ENCODE measurements around the gene EEIG2.

The EEIG2 gene

GRCh38 chr1:108590441-108590840 is 30.5 kb downstream of the EEIG2 start:
- no peaks in the 10 kb centered on the region for H3K36me3 ChIP-seq (ENCODE audit: insufficient read depth, low read depth, low read length)
- H3K4me1 ChIP-seq (ENCODE audit: insufficient read depth, low read length) = peaks cover 6% of the 10 kb centered on the region; the same call in 1 of the 2 replicates
- no peak overlapping the region for H3K4me3 ChIP-seq (ENCODE audit: low read length)
- no peak overlapping the region for H3K27ac ChIP-seq (ENCODE audit: low read length)
- H3K27me3 ChIP-seq (ENCODE audit: insufficient read depth, low read length) = no peaks in the 10 kb centered on the region
- H3K9me3 ChIP-seq (ENCODE audit: insufficient read depth, low read depth, low read length) = no peaks in the 10 kb centered on the region
- no peak overlapping the region for H3K9ac ChIP-seq (ENCODE audit: low read depth, low read length)

- H3K4me3 ChIP-seq (ENCODE audit: low read length) = no peak overlapping the region
- H3K27ac ChIP-seq (ENCODE audit: low read length) = no peak overlapping the region
- H3K36me3 ChIP-seq (ENCODE audit: insufficient read depth, low read depth, low read length) = no peaks in the 10 kb centered on the region
- H3K9ac ChIP-seq (ENCODE audit: low read depth, low read length) = no peak overlapping the region
- H3K9me3 ChIP-seq (ENCODE audit: insufficient read depth, low read depth, low read length) = no peaks in the 10 kb centered on the region
- peaks cover 6% of the 10 kb centered on the region; the same call in 1 of the 2 replicates for H3K4me1 ChIP-seq (ENCODE audit: insufficient read depth, low read length)
- no peaks in the 10 kb centered on the region for H3K27me3 ChIP-seq (ENCODE audit: insufficient read depth, low read length)
Observed at GRCh38 chr1:108590957-108591356, 31.1 kb downstream of the EEIG2 start.

- Histone ChIP-seq H3K27ac (ENCODE audit: low read length) (no peak overlapping the region), H3K4me3 (ENCODE audit: low read length) (no peak overlapping the region), H3K36me3 (ENCODE audit: insufficient read depth, low read depth, low read length) (no peaks in the 10 kb centered on the region), H3K9me3 (ENCODE audit: insufficient read depth, low read depth, low read length) (no peaks in the 10 kb centered on the region), H3K4me1 (ENCODE audit: insufficient read depth, low read length) (peaks cover 6% of the 10 kb centered on the region; the same call in 1 of the 2 replicates), H3K27me3 (ENCODE audit: insufficient read depth, low read length) (no peaks in the 10 kb centered on the region), H3K9ac (ENCODE audit: low read depth, low read length) (no peak overlapping the region)
Observed at GRCh38 chr1:108591466-108591865, 31.6 kb downstream of the EEIG2 start.

- no peaks in the 10 kb centered on the region for H3K36me3 ChIP-seq (ENCODE audit: insufficient read depth, low read depth, low read length)
- peaks cover 6% of the 10 kb centered on the region; the same call in 1 of the 2 replicates for H3K4me1 ChIP-seq (ENCODE audit: insufficient read depth, low read length)
Observed at GRCh38 chr1:108592030-108592759, 32.3 kb downstream of the EEIG2 start.

GRCh38 chr1:108593448-108593847 is 33.5 kb downstream of the EEIG2 start:
- no peaks in the 10 kb centered on the region for H3K27me3 ChIP-seq (ENCODE audit: insufficient read depth, low read length)
- H3K9me3 ChIP-seq (ENCODE audit: insufficient read depth, low read depth, low read length) = no peaks in the 10 kb centered on the region
- H3K4me1 ChIP-seq (ENCODE audit: insufficient read depth, low read length) = peaks cover 6% of the 10 kb centered on the region; the same call in 1 of the 2 replicates
- no peak overlapping the region for H3K4me3 ChIP-seq (ENCODE audit: low read length)
- no peaks in the 10 kb centered on the region for H3K36me3 ChIP-seq (ENCODE audit: insufficient read depth, low read depth, low read length)
- H3K9ac ChIP-seq (ENCODE audit: low read depth, low read length) = no peak overlapping the region
- H3K27ac ChIP-seq (ENCODE audit: low read length) = no peak overlapping the region

More at GRCh38 chr1:108592030-108592759, 32.3 kb downstream of the EEIG2 start:
- no peaks in the 10 kb centered on the region for H3K9me3 ChIP-seq (ENCODE audit: insufficient read depth, low read depth, low read length)
- H3K27me3 ChIP-seq (ENCODE audit: insufficient read depth, low read length) = no peaks in the 10 kb centered on the region
- no peak overlapping the region for H3K4me3 ChIP-seq (ENCODE audit: low read length)
- H3K9ac ChIP-seq (ENCODE audit: low read depth, low read length) = no peak overlapping the region
- no peak overlapping the region for H3K27ac ChIP-seq (ENCODE audit: low read length)

GRCh38 chr1:108595507-108595906 is 35.6 kb downstream of the EEIG2 start:
- Histone ChIP-seq H3K9ac (ENCODE audit: low read depth, low read length) (no peak overlapping the region), H3K4me1 (ENCODE audit: insufficient read depth, low read length) (no peaks in the 10 kb centered on the region), H3K27me3 (ENCODE audit: insufficient read depth, low read length) (no peaks in the 10 kb centered on the region), H3K36me3 (ENCODE audit: insufficient read depth, low read depth, low read length) (no peaks in the 10 kb centered on the region), H3K9me3 (ENCODE audit: insufficient read depth, low read depth, low read length) (no peaks in the 10 kb centered on the region), H3K27ac (ENCODE audit: low read length) (no peak overlapping the region), H3K4me3 (ENCODE audit: low read length) (no peak overlapping the region)

- Histone ChIP-seq H3K4me1 (ENCODE audit: insufficient read depth, low read length) (no peaks in the 10 kb centered on the region), H3K9ac (ENCODE audit: low read depth, low read length) (no peak overlapping the region), H3K36me3 (ENCODE audit: insufficient read depth, low read depth, low read length) (peaks cover 8% of the 10 kb centered on the region), H3K4me3 (ENCODE audit: low read length) (no peak overlapping the region), H3K9me3 (ENCODE audit: insufficient read depth, low read depth, low read length) (no peaks in the 10 kb centered on the region), H3K27me3 (ENCODE audit: insufficient read depth, low read length) (no peaks in the 10 kb centered on the region), H3K27ac (ENCODE audit: low read length) (no peak overlapping the region)
Observed at GRCh38 chr1:108597041-108597440, 37.1 kb downstream of the EEIG2 start.

GRCh38 chr1:108598340-108598739 is 38.4 kb downstream of the EEIG2 start:
- no peak overlapping the region for H3K9ac ChIP-seq (ENCODE audit: low read depth, low read length)
- no peaks in the 10 kb centered on the region for H3K27me3 ChIP-seq (ENCODE audit: insufficient read depth, low read length)
- H3K27ac ChIP-seq (ENCODE audit: low read length) = no peak overlapping the region
- peaks cover 12% of the 10 kb centered on the region for H3K36me3 ChIP-seq (ENCODE audit: insufficient read depth, low read depth, low read length)
- H3K4me1 ChIP-seq (ENCODE audit: insufficient read depth, low read length) = no peaks in the 10 kb centered on the region
- H3K9me3 ChIP-seq (ENCODE audit: insufficient read depth, low read depth, low read length) = no peaks in the 10 kb centered on the region
- no peak overlapping the region for H3K4me3 ChIP-seq (ENCODE audit: low read length)

GRCh38 chr1:108600504-108600903 is 40.6 kb downstream of the EEIG2 start:
- Histone ChIP-seq H3K4me1 (ENCODE audit: insufficient read depth, low read length) (no peaks in the 10 kb centered on the region), H3K27me3 (ENCODE audit: insufficient read depth, low read length) (no peaks in the 10 kb centered on the region), H3K4me3 (ENCODE audit: low read length) (no peak overlapping the region), H3K36me3 (ENCODE audit: insufficient read depth, low read depth, low read length) (peaks cover 20% of the 10 kb centered on the region), H3K9me3 (ENCODE audit: insufficient read depth, low read depth, low read length) (no peaks in the 10 kb centered on the region), H3K9ac (ENCODE audit: low read depth, low read length) (no peak overlapping the region), H3K27ac (ENCODE audit: low read length) (no peak overlapping the region)

- Histone ChIP-seq H3K4me3 (ENCODE audit: low read length) (no peak overlapping the region), H3K27ac (ENCODE audit: low read length) (no peak overlapping the region), H3K9ac (ENCODE audit: low read depth, low read length) (no peak overlapping the region), H3K27me3 (ENCODE audit: insufficient read depth, low read length) (no peaks in the 10 kb centered on the region), H3K36me3 (ENCODE audit: insufficient read depth, low read depth, low read length) (peaks cover 20% of the 10 kb centered on the region), H3K4me1 (ENCODE audit: insufficient read depth, low read length) (no peaks in the 10 kb centered on the region), H3K9me3 (ENCODE audit: insufficient read depth, low read depth, low read length) (no peaks in the 10 kb centered on the region)
Observed at GRCh38 chr1:108601708-108602410, 42.0 kb downstream of the EEIG2 start.

GRCh38 chr1:108605633-108606032 is 45.7 kb downstream of the EEIG2 start:
- H3K4me3 ChIP-seq (ENCODE audit: low read length) = no peak overlapping the region
- no peaks in the 10 kb centered on the region for H3K27me3 ChIP-seq (ENCODE audit: insufficient read depth, low read length)
- no peak overlapping the region for H3K9ac ChIP-seq (ENCODE audit: low read depth, low read length)
- H3K36me3 ChIP-seq (ENCODE audit: insufficient read depth, low read depth, low read length) = peaks cover 28% of the 10 kb centered on the region
- no peaks in the 10 kb centered on the region for H3K4me1 ChIP-seq (ENCODE audit: insufficient read depth, low read length)
- H3K9me3 ChIP-seq (ENCODE audit: insufficient read depth, low read depth, low read length) = no peaks in the 10 kb centered on the region
- H3K27ac ChIP-seq (ENCODE audit: low read length) = no peak overlapping the region

GRCh38 chr1:108606478-108606877 is 46.6 kb downstream of the EEIG2 start:
- H3K4me3 ChIP-seq (ENCODE audit: low read length) = no peak overlapping the region
- H3K9ac ChIP-seq (ENCODE audit: low read depth, low read length) = no peak overlapping the region
- peaks cover 24% of the 10 kb centered on the region for H3K36me3 ChIP-seq (ENCODE audit: insufficient read depth, low read depth, low read length)
- no peaks in the 10 kb centered on the region for H3K4me1 ChIP-seq (ENCODE audit: insufficient read depth, low read length)
- no peak overlapping the region for H3K27ac ChIP-seq (ENCODE audit: low read length)
- no peaks in the 10 kb centered on the region for H3K27me3 ChIP-seq (ENCODE audit: insufficient read depth, low read length)
- no peaks in the 10 kb centered on the region for H3K9me3 ChIP-seq (ENCODE audit: insufficient read depth, low read depth, low read length)

All from iPS-20b (cell line).